ENCODE data around the gene PRSS35.

Gene PRSS35

GRCh38 chr6:83470001-83470400 is 42.3 kb upstream of the PRSS35 start:
- Histone ChIP-seq H2AK5ac (ENCODE audit: low read length) (no peak overlapping the region), H4K8ac (ENCODE audit: low read depth, low read length) (no peak overlapping the region), H4K5ac (ENCODE audit: low read length) (no peak overlapping the region), H3K27ac (ENCODE audit: low read depth, low read length) (no peak overlapping the region), H3K36me3 (ENCODE audit: control insufficient read depth, insufficient read depth, low read length) (no peaks in the 10 kb centered on the region), H3K23ac (ENCODE audit: low read length) (no peak overlapping the region), H3K56ac (ENCODE audit: low read length) (no peak overlapping the region), H2BK5ac (ENCODE audit: low read length) (no peak overlapping the region), H3K18ac (ENCODE audit: low read length) (no peak overlapping the region), H3K4ac (ENCODE audit: low read depth, low read length) (no peak overlapping the region), H3K79me2 (ENCODE audit: control insufficient read depth, insufficient read depth, low read length) (no peaks in the 10 kb centered on the region), H2BK15ac (replicated peaks; ENCODE audit: low read depth) (no peak overlapping the region), H3K79me1 (ENCODE audit: low read length) (no peaks in the 10 kb centered on the region), H3K27me3 (ENCODE audit: insufficient read depth, low read length, poor library complexity) (no peaks in the 10 kb centered on the region), H3K4me3 (ENCODE audit: low read length) (no peak overlapping the region), H3K4me2 (ENCODE audit: low read length) (no peak overlapping the region), H3K4me1 (ENCODE audit: control insufficient read depth, low read depth, low read length) (no peaks in the 10 kb centered on the region), H3K9ac (ENCODE audit: low read length) (no peak overlapping the region), H2BK120ac (ENCODE audit: low read depth, low read length) (no peak overlapping the region)
- no peak for DNase-seq
- no CpG with 5 or more reads among the region's 4 CpGs for whole genome bisulfite sequencing (ENCODE audit: extremely low coverage, insufficient coverage, low lambda C conversion rate)

- Histone ChIP-seq H4K8ac (ENCODE audit: low read depth, low read length) (no peak overlapping the region), H3K79me1 (ENCODE audit: low read length) (no peaks in the 10 kb centered on the region), H3K4me2 (ENCODE audit: low read length) (no peak overlapping the region), H3K56ac (ENCODE audit: low read length) (no peak overlapping the region), H2AK5ac (ENCODE audit: low read length) (no peak overlapping the region), H3K23ac (ENCODE audit: low read length) (no peak overlapping the region), H3K4ac (ENCODE audit: low read depth, low read length) (no peak overlapping the region), H2BK120ac (ENCODE audit: low read depth, low read length) (no peak overlapping the region), H3K36me3 (ENCODE audit: control insufficient read depth, insufficient read depth, low read length) (no peaks in the 10 kb centered on the region), H2BK15ac (replicated peaks; ENCODE audit: low read depth) (no peak overlapping the region), H2BK5ac (ENCODE audit: low read length) (no peak overlapping the region), H3K79me2 (ENCODE audit: control insufficient read depth, insufficient read depth, low read length) (no peaks in the 10 kb centered on the region), H3K18ac (ENCODE audit: low read length) (no peak overlapping the region), H4K5ac (ENCODE audit: low read length) (no peak overlapping the region), H3K4me1 (ENCODE audit: control insufficient read depth, low read depth, low read length) (no peaks in the 10 kb centered on the region), H3K27ac (ENCODE audit: low read depth, low read length) (no peak overlapping the region), H3K9ac (ENCODE audit: low read length) (no peak overlapping the region), H3K27me3 (ENCODE audit: insufficient read depth, low read length, poor library complexity) (no peaks in the 10 kb centered on the region), H3K4me3 (ENCODE audit: low read length) (no peak overlapping the region)
- no peak for DNase-seq
- no CpG with 5 or more reads among the region's 3 CpGs for WGBS (ENCODE audit: extremely low coverage, insufficient coverage, low lambda C conversion rate)
These were observed 41.7 kb upstream of the PRSS35 start for GRCh38 chr6:83470587-83470986.

GRCh38 chr6:83472767-83473166 is 39.6 kb upstream of the PRSS35 start:
- no peaks in the 10 kb centered on the region for H3K27me3 ChIP-seq (ENCODE audit: insufficient read depth, low read length, poor library complexity)
- no peak overlapping the region for H2BK5ac ChIP-seq (ENCODE audit: low read length)
- H3K56ac ChIP-seq (ENCODE audit: low read length) = no peak overlapping the region
- H3K18ac ChIP-seq (ENCODE audit: low read length) = no peak overlapping the region
- H3K9ac ChIP-seq (ENCODE audit: low read length) = no peak overlapping the region
- H3K23ac ChIP-seq (ENCODE audit: low read length) = no peak overlapping the region
- H2BK15ac ChIP-seq (replicated peaks; ENCODE audit: low read depth) = no peak overlapping the region
- no peaks in the 10 kb centered on the region for H3K79me1 ChIP-seq (ENCODE audit: low read length)
- no peaks in the 10 kb centered on the region for H3K79me2 ChIP-seq (ENCODE audit: control insufficient read depth, insufficient read depth, low read length)
- H4K5ac ChIP-seq (ENCODE audit: low read length) = no peak overlapping the region
- H3K27ac ChIP-seq (ENCODE audit: low read depth, low read length) = no peak overlapping the region
- H2BK120ac ChIP-seq (ENCODE audit: low read depth, low read length) = no peak overlapping the region
- DNase-seq = no peak
- H3K36me3 ChIP-seq (ENCODE audit: control insufficient read depth, insufficient read depth, low read length) = no peaks in the 10 kb centered on the region
- no peak overlapping the region for H3K4ac ChIP-seq (ENCODE audit: low read depth, low read length)
- H3K4me2 ChIP-seq (ENCODE audit: low read length) = no peak overlapping the region
- H4K8ac ChIP-seq (ENCODE audit: low read depth, low read length) = no peak overlapping the region
- no CpG with 5 or more reads among the region's 2 CpGs for WGBS (ENCODE audit: extremely low coverage, insufficient coverage, low lambda C conversion rate)
- no peak overlapping the region for H2AK5ac ChIP-seq (ENCODE audit: low read length)
- H3K4me3 ChIP-seq (ENCODE audit: low read length) = no peak overlapping the region
- no peaks in the 10 kb centered on the region for H3K4me1 ChIP-seq (ENCODE audit: control insufficient read depth, low read depth, low read length)

- no peak overlapping the region for H3K18ac ChIP-seq (ENCODE audit: low read length)
- no peak overlapping the region for H3K23ac ChIP-seq (ENCODE audit: low read length)
- H2AK5ac ChIP-seq (ENCODE audit: low read length) = no peak overlapping the region
- H3K36me3 ChIP-seq (ENCODE audit: control insufficient read depth, insufficient read depth, low read length) = no peaks in the 10 kb centered on the region
- H3K9ac ChIP-seq (ENCODE audit: low read length) = no peak overlapping the region
- no peak overlapping the region for H4K5ac ChIP-seq (ENCODE audit: low read length)
- WGBS (ENCODE audit: extremely low coverage, insufficient coverage, low lambda C conversion rate) = no CpG with 5 or more reads among the region's 4 CpGs
- no peak overlapping the region for H2BK15ac ChIP-seq (replicated peaks; ENCODE audit: low read depth)
- no peaks in the 10 kb centered on the region for H3K4me1 ChIP-seq (ENCODE audit: control insufficient read depth, low read depth, low read length)
- no peak overlapping the region for H3K56ac ChIP-seq (ENCODE audit: low read length)
- DNase-seq = no peak
- no peak overlapping the region for H3K27ac ChIP-seq (ENCODE audit: low read depth, low read length)
- H2BK5ac ChIP-seq (ENCODE audit: low read length) = no peak overlapping the region
- no peak overlapping the region for H3K4me3 ChIP-seq (ENCODE audit: low read length)
- H3K79me1 ChIP-seq (ENCODE audit: low read length) = no peaks in the 10 kb centered on the region
- H2BK120ac ChIP-seq (ENCODE audit: low read depth, low read length) = no peak overlapping the region
- no peaks in the 10 kb centered on the region for H3K27me3 ChIP-seq (ENCODE audit: insufficient read depth, low read length, poor library complexity)
- no peak overlapping the region for H4K8ac ChIP-seq (ENCODE audit: low read depth, low read length)
- H3K4ac ChIP-seq (ENCODE audit: low read depth, low read length) = no peak overlapping the region
- no peak overlapping the region for H3K4me2 ChIP-seq (ENCODE audit: low read length)
- no peaks in the 10 kb centered on the region for H3K79me2 ChIP-seq (ENCODE audit: control insufficient read depth, insufficient read depth, low read length)
These were observed 38.0 kb upstream of the PRSS35 start for GRCh38 chr6:83474309-83474708.

GRCh38 chr6:83476971-83477370 is 35.4 kb upstream of the PRSS35 start:
- no peak overlapping the region for H3K4ac ChIP-seq (ENCODE audit: low read depth, low read length)
- H2BK120ac ChIP-seq (ENCODE audit: low read depth, low read length) = no peak overlapping the region
- no peak overlapping the region for H3K56ac ChIP-seq (ENCODE audit: low read length)
- no peak overlapping the region for H3K27ac ChIP-seq (ENCODE audit: low read depth, low read length)
- no peak overlapping the region for H4K5ac ChIP-seq (ENCODE audit: low read length)
- no peaks in the 10 kb centered on the region for H3K79me2 ChIP-seq (ENCODE audit: control insufficient read depth, insufficient read depth, low read length)
- WGBS (ENCODE audit: extremely low coverage, insufficient coverage, low lambda C conversion rate) = no CpG with 5 or more reads among the region's 1 CpG
- no peak overlapping the region for H2BK15ac ChIP-seq (replicated peaks; ENCODE audit: low read depth)
- no peak overlapping the region for H3K4me3 ChIP-seq (ENCODE audit: low read length)
- H3K36me3 ChIP-seq (ENCODE audit: control insufficient read depth, insufficient read depth, low read length) = no peaks in the 10 kb centered on the region
- H4K8ac ChIP-seq (ENCODE audit: low read depth, low read length) = no peak overlapping the region
- no peaks in the 10 kb centered on the region for H3K4me1 ChIP-seq (ENCODE audit: control insufficient read depth, low read depth, low read length)
- no peak overlapping the region for H3K23ac ChIP-seq (ENCODE audit: low read length)
- H3K9ac ChIP-seq (ENCODE audit: low read length) = no peak overlapping the region
- H3K27me3 ChIP-seq (ENCODE audit: insufficient read depth, low read length, poor library complexity) = no peaks in the 10 kb centered on the region
- H2AK5ac ChIP-seq (ENCODE audit: low read length) = no peak overlapping the region
- H2BK5ac ChIP-seq (ENCODE audit: low read length) = no peak overlapping the region
- no peak overlapping the region for H3K18ac ChIP-seq (ENCODE audit: low read length)
- H3K4me2 ChIP-seq (ENCODE audit: low read length) = no peak overlapping the region
- no peak for DNase-seq
- no peaks in the 10 kb centered on the region for H3K79me1 ChIP-seq (ENCODE audit: low read length)

- H3K36me3 ChIP-seq (ENCODE audit: control insufficient read depth, insufficient read depth, low read length) = no peaks in the 10 kb centered on the region
- H3K79me2 ChIP-seq (ENCODE audit: control insufficient read depth, insufficient read depth, low read length) = no peaks in the 10 kb centered on the region
- no peak for DNase-seq
These were observed 32.9 kb upstream of the PRSS35 start for GRCh38 chr6:83479389-83479788.

More at GRCh38 chr6:83479389-83479788, 32.9 kb upstream of the PRSS35 start:
- Histone ChIP-seq H3K4me2 (ENCODE audit: low read length) (no peak overlapping the region), H4K5ac (ENCODE audit: low read length) (no peak overlapping the region), H3K23ac (ENCODE audit: low read length) (no peak overlapping the region), H2BK15ac (replicated peaks; ENCODE audit: low read depth) (no peak overlapping the region), H3K56ac (ENCODE audit: low read length) (no peak overlapping the region), H2BK5ac (ENCODE audit: low read length) (no peak overlapping the region), H3K4me1 (ENCODE audit: control insufficient read depth, low read depth, low read length) (no peaks in the 10 kb centered on the region), H3K79me1 (ENCODE audit: low read length) (no peaks in the 10 kb centered on the region), H3K4ac (ENCODE audit: low read depth, low read length) (no peak overlapping the region), H2AK5ac (ENCODE audit: low read length) (no peak overlapping the region), H3K9ac (ENCODE audit: low read length) (no peak overlapping the region), H2BK120ac (ENCODE audit: low read depth, low read length) (no peak overlapping the region), H3K18ac (ENCODE audit: low read length) (no peak overlapping the region), H3K4me3 (ENCODE audit: low read length) (no peak overlapping the region), H4K8ac (ENCODE audit: low read depth, low read length) (no peak overlapping the region), H3K27me3 (ENCODE audit: insufficient read depth, low read length, poor library complexity) (no peaks in the 10 kb centered on the region), H3K27ac (ENCODE audit: low read depth, low read length) (no peak overlapping the region)
- WGBS (ENCODE audit: extremely low coverage, insufficient coverage, low lambda C conversion rate) = no CpG with 5 or more reads among the region's 1 CpG
